ENCODE data around the gene LRP1B. TPM values are rescaled to one million over a fixed set of nuclear protein-coding genes. Genes with fewer than 3 reads are reported as not detected.

LRP1B gene
- total and polyA plus RNA-seq, 2 donors (not counting 1 experiment from before 2014, with no cell fraction given), result under 0.01 to 0.01 TPM

- Histone ChIP-seq H3K36me3 (ENCODE audit: control insufficient read depth, insufficient read depth, low read length) (no peaks in the 10 kb centered on the region), H3K4me3 (replicated peaks in 1 of 4; ENCODE audit: control extremely low read depth in 1 of 4, insufficient read depth in 1 of 4, low read depth in 3 of 4, low read length in 4 of 4) (no peak overlapping the region), H3K79me2 (ENCODE audit: control insufficient read depth, insufficient read depth, low read length) (no peaks in the 10 kb centered on the region), H3K4me1 (ENCODE audit: control insufficient read depth, extremely low read depth, insufficient read depth, low read length) (no peaks in the 10 kb centered on the region), H2AFZ (ENCODE audit: low read length) (no peak overlapping the region), H3K9me3 (ENCODE audit: control insufficient read depth, insufficient read depth, low read depth, low read length) (no peaks in the 10 kb centered on the region), H3K4me2 (ENCODE audit: extremely low read depth, insufficient read depth, low read length) (no peak overlapping the region), H3K9ac (ENCODE audit: insufficient read depth, low read length) (no peak overlapping the region), H4K20me1 (ENCODE audit: control insufficient read depth, extremely low read depth, insufficient read depth, low read length) (no peaks in the 10 kb centered on the region), H3K27me3 (ENCODE audit: control insufficient read depth, insufficient read depth, low read length) (no peaks in the 10 kb centered on the region), H3K27ac (ENCODE audit: insufficient read depth, low read length) (no peak overlapping the region)
- TF ChIP-seq CTCF (conservative IDR thresholded peaks at IDR 0.05 in 1 of 2, IDR thresholded peaks at IDR 0.05 in 1 of 2; ENCODE audit: low read depth in 1 of 2, low read length in 2 of 2) (no peak), EZH2 (IDR thresholded peaks at IDR 0.05; ENCODE audit: low read length, missing control alignments) (no peak)
- no peak for DNase-seq (ENCODE audit: low read depth in 2 of 2)
These were observed 438.0 kb downstream of the LRP1B start for GRCh38 chr2:141692829-141693228.

- no peaks in the 10 kb centered on the region for H3K79me2 ChIP-seq (ENCODE audit: control insufficient read depth, insufficient read depth, low read length)
- TF ChIP-seq EZH2 (IDR thresholded peaks at IDR 0.05; ENCODE audit: low read length, missing control alignments) (no peak), CTCF (conservative IDR thresholded peaks at IDR 0.05 in 1 of 2, IDR thresholded peaks at IDR 0.05 in 1 of 2; ENCODE audit: low read depth in 1 of 2, low read length in 2 of 2) (no peak)
These were observed 454.7 kb downstream of the LRP1B start for GRCh38 chr2:141676139-141676538.

GRCh38 chr2:141666191-141666590 lies 464.6 kb downstream of the LRP1B start:
- no peak for DNase-seq (ENCODE audit: low read depth in 2 of 2)
- no peaks in the 10 kb centered on the region for H3K4me1 ChIP-seq (ENCODE audit: control insufficient read depth, extremely low read depth, insufficient read depth, low read length)
- H3K27me3 ChIP-seq (ENCODE audit: control insufficient read depth, insufficient read depth, low read length), result no peaks in the 10 kb centered on the region
- no peak overlapping the region for H3K4me3 ChIP-seq (replicated peaks in 1 of 4; ENCODE audit: control extremely low read depth in 1 of 4, insufficient read depth in 1 of 4, low read depth in 3 of 4, low read length in 4 of 4)
- no peak overlapping the region for H3K27ac ChIP-seq (ENCODE audit: insufficient read depth, low read length)
- no peaks in the 10 kb centered on the region for H4K20me1 ChIP-seq (ENCODE audit: control insufficient read depth, extremely low read depth, insufficient read depth, low read length)
- H2AFZ ChIP-seq (ENCODE audit: low read length), result no peak overlapping the region
- H3K79me2 ChIP-seq (ENCODE audit: control insufficient read depth, insufficient read depth, low read length), result no peaks in the 10 kb centered on the region
- H3K9me3 ChIP-seq (ENCODE audit: control insufficient read depth, insufficient read depth, low read depth, low read length), result no peaks in the 10 kb centered on the region
- no peak overlapping the region for H3K9ac ChIP-seq (ENCODE audit: insufficient read depth, low read length)
- H3K36me3 ChIP-seq (ENCODE audit: control insufficient read depth, insufficient read depth, low read length), result no peaks in the 10 kb centered on the region
- no peak for TF ChIP-seq EZH2 (IDR thresholded peaks at IDR 0.05; ENCODE audit: low read length, missing control alignments)
- TF ChIP-seq CTCF (conservative IDR thresholded peaks at IDR 0.05 in 1 of 2, IDR thresholded peaks at IDR 0.05 in 1 of 2; ENCODE audit: low read depth in 1 of 2, low read length in 2 of 2), result no peak
- no peak overlapping the region for H3K4me2 ChIP-seq (ENCODE audit: extremely low read depth, insufficient read depth, low read length)

More at GRCh38 chr2:141676139-141676538, 454.7 kb downstream of the LRP1B start:
- no peaks in the 10 kb centered on the region for H3K27me3 ChIP-seq (ENCODE audit: control insufficient read depth, insufficient read depth, low read length)
- DNase-seq (ENCODE audit: low read depth in 2 of 2), result no peak
- no peaks in the 10 kb centered on the region for H4K20me1 ChIP-seq (ENCODE audit: control insufficient read depth, extremely low read depth, insufficient read depth, low read length)
- no peak overlapping the region for H3K9ac ChIP-seq (ENCODE audit: insufficient read depth, low read length)
- H3K27ac ChIP-seq (ENCODE audit: insufficient read depth, low read length), result no peak overlapping the region
- no peaks in the 10 kb centered on the region for H3K4me1 ChIP-seq (ENCODE audit: control insufficient read depth, extremely low read depth, insufficient read depth, low read length)
- H3K36me3 ChIP-seq (ENCODE audit: control insufficient read depth, insufficient read depth, low read length), result no peaks in the 10 kb centered on the region
- no peak overlapping the region for H3K4me3 ChIP-seq (replicated peaks in 1 of 4; ENCODE audit: control extremely low read depth in 1 of 4, insufficient read depth in 1 of 4, low read depth in 3 of 4, low read length in 4 of 4)
- H2AFZ ChIP-seq (ENCODE audit: low read length), result no peak overlapping the region
- no peaks in the 10 kb centered on the region for H3K9me3 ChIP-seq (ENCODE audit: control insufficient read depth, insufficient read depth, low read depth, low read length)
- H3K4me2 ChIP-seq (ENCODE audit: extremely low read depth, insufficient read depth, low read length), result no peak overlapping the region

Data from fibroblast of lung (primary cell).